ENCODE measurements around the gene EIF3L. TPM values are rescaled to one million over a fixed set of nuclear protein-coding genes. Genes with fewer than 3 reads are reported as not detected.
A peak's percentile ranks its signal among the peaks of the same experiment; 100 is the strongest.

The EIF3L gene
- total RNA-seq, 1 donor from 2014 or later = 725 TPM

DNA sequence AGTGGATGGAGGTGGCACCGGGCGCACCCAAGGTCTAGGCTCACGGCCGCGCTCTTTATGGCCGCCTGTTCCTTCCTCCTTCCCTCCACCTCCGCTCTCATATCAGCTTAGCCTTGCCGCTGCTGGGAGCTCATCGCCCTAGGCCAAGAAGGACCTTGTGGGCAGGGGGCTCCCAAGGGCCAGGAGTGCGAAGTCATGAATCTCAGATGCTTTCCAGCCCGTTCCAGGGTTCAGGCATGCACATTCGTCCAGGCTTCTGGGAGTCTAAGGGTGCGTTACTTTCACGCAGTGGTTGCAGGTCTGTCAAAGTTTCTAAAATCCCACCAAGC is 30.1 kb upstream of the EIF3L start:
- Mint-ChIP-seq H3K27me3 (ENCODE audit: low read depth) (peaks cover 51% of the 10 kb centered on the region), H3K4me1 (peaks cover 27% of the 10 kb centered on the region), H3K36me3 (ENCODE audit: low read depth) (no peaks in the 10 kb centered on the region), H3K9me3 (no peaks in the 10 kb centered on the region), H3K27ac (ENCODE audit: unreplicated experiment) (no peak overlapping the region), H3K4me3 (peak overlapping the region; percentile 72)
- no peak for DNase-seq (ENCODE audit: low read depth, low spot score)
- TF ChIP-seq CTCF (conservative IDR thresholded peaks at IDR 0.05) = no peak

DNA sequence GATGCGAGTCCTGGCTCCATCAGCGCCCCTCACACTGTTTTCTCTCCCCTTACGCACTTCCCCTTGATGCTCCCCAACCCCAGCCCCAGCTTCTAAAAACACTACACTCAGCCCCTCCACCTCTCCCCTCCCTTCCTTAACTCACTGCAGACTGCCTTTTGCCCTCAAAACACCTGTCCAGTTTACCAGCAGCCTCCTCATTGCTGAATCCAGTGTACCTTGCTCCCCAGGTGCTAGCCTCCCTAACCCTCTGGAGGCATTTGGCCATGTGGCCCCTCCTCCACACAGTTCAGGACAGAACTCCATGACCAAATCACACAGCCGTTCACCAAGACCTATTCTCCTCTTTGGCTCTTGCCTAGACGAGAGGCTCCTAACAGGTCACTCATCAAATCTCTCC is 28.9 kb upstream of the EIF3L start:
- Mint-ChIP-seq H3K4me3 (peak overlapping the region; percentile 28), H3K27ac (ENCODE audit: unreplicated experiment) (no peak overlapping the region)

GRCh38 chr22:37822079-37822833 is 27.0 kb upstream of the EIF3L start:
- no peaks in the 10 kb centered on the region for H3K36me3 Mint-ChIP-seq (ENCODE audit: low read depth)
- DNase-seq (ENCODE audit: low read depth, low spot score) = no peak
- peaks cover 65% of the 10 kb centered on the region for H3K27me3 Mint-ChIP-seq (ENCODE audit: low read depth)
- no peaks in the 10 kb centered on the region for H3K9me3 Mint-ChIP-seq
- TF ChIP-seq CTCF (conservative IDR thresholded peaks at IDR 0.05) = no peak
- H3K27ac Mint-ChIP-seq (ENCODE audit: unreplicated experiment) = no peak overlapping the region
- peaks cover 26% of the 10 kb centered on the region for H3K4me1 Mint-ChIP-seq
- H3K4me3 Mint-ChIP-seq = peak overlapping the region; percentile 54

More for the DNA sequence above, 28.9 kb upstream of the EIF3L start:
- no peak for DNase-seq (ENCODE audit: low read depth, low spot score)
- peaks cover 56% of the 10 kb centered on the region for H3K27me3 Mint-ChIP-seq (ENCODE audit: low read depth)
- H3K4me1 Mint-ChIP-seq = peaks cover 27% of the 10 kb centered on the region
- no peak for TF ChIP-seq CTCF (conservative IDR thresholded peaks at IDR 0.05)
- H3K36me3 Mint-ChIP-seq (ENCODE audit: low read depth) = no peaks in the 10 kb centered on the region
- H3K9me3 Mint-ChIP-seq = no peaks in the 10 kb centered on the region

DNA sequence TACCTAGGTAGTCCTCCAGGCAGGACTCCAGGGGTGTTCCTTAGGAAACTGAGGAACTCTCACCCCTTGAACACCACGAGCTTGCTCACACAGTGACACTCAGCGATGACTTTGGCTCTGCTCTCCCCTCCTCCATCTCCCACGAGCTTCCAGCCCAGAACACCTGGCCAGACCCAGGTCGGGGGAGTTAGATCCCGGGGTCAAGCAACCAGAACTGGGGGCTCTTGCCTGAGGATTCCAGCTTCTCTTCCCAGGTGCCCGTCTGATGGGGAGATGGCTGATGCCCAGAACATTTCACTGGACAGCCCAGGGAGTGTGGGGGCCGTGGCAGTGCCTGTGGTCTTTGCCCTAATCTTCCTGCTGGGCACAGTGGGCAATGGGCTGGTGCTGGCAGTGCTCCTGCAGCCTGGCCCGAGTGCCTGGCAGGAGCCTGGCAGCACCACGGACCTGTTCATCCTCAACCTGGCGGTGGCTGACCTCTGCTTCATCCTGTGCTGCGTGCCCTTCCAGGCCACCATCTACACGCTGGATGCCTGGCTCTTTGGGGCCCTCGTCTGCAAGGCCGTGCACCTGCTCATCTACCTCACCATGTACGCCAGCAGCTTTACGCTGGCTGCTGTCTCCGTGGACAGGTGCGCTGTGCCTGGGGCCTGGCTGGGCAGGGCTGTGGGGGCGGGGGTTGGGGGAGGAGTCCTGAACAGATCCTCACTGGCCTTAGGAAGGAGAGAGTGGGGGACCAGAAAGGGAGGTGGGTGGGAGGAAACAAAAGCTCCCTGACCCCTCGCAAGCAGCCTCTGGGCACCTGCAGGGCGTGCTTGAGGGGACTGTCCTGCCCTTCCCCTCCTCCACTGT is 25.9 kb upstream of the EIF3L start, which contains the start of gene GALR3:
GALR3 (plus strand) TSS at position 249 of the 852 bp plus-strand sequence; CDS start at position 274, 25 bp downstream.
- H3K27ac Mint-ChIP-seq (ENCODE audit: unreplicated experiment) = no peak within 1 kb of the TSS
- H3K27me3 Mint-ChIP-seq (ENCODE audit: low read depth) = peaks cover 63% of the 10 kb centered on the region
- DNase-seq (ENCODE audit: low read depth, low spot score) = no peak
- peak within 1 kb of the TSS; percentile 54 for H3K4me3 Mint-ChIP-seq
- H3K9me3 Mint-ChIP-seq = no peaks in the 10 kb centered on the region
- H3K4me1 Mint-ChIP-seq = peaks cover 16% of the 10 kb centered on the region
- peaks cover 4% of the 10 kb centered on the region for H3K36me3 Mint-ChIP-seq (ENCODE audit: low read depth)
- TF ChIP-seq CTCF (conservative IDR thresholded peaks at IDR 0.05) = no peak

- TF ChIP-seq CTCF (conservative IDR thresholded peaks at IDR 0.05) = no peak
- H3K4me1 Mint-ChIP-seq = peaks cover 11% of the 10 kb centered on the region
- H3K4me3 Mint-ChIP-seq = peak overlapping the region; percentile 77
- H3K36me3 Mint-ChIP-seq (ENCODE audit: low read depth) = peaks cover 9% of the 10 kb centered on the region
- no peak for DNase-seq (ENCODE audit: low read depth, low spot score)
- no peaks in the 10 kb centered on the region for H3K9me3 Mint-ChIP-seq
- H3K27me3 Mint-ChIP-seq (ENCODE audit: low read depth) = peaks cover 55% of the 10 kb centered on the region
- no peak overlapping the region for H3K27ac Mint-ChIP-seq (ENCODE audit: unreplicated experiment)
Measured at GRCh38 chr22:37824674-37825641, 24.3 kb upstream of the EIF3L start.

Data from neural crest cell (in vitro differentiated cells).